ENCODE results near the gene GPR84. TPM values are rescaled to one million over a fixed set of nuclear protein-coding genes. Genes with fewer than 3 reads are reported as not detected.

Gene GPR84
- total RNA-seq, 1 donor from 2014 or later = not detected

GRCh38 chr12:54394986-54395385 lies 30.7 kb upstream of the GPR84 start:
- Mint-ChIP-seq H3K4me1 (ENCODE audit: unreplicated experiment) (peaks cover 24% of the 10 kb centered on the region), H3K36me3 (peaks cover 4% of the 10 kb centered on the region), H3K4me3 (no peak overlapping the region), H3K9me3 (no peaks in the 10 kb centered on the region), H3K27ac (no peak overlapping the region), H3K27me3 (no peaks in the 10 kb centered on the region)
- no peak for DNase-seq (ENCODE audit: extremely low spot score, unreplicated experiment)
- TF ChIP-seq CTCF (conservative IDR thresholded peaks at IDR 0.05) = no peak

GRCh38 chr12:54394281-54394719 lies 30.0 kb upstream of the GPR84 start:
- peak; percentile 84 for TF ChIP-seq CTCF (conservative IDR thresholded peaks at IDR 0.05)
- DNase-seq (ENCODE audit: extremely low spot score, unreplicated experiment) = no peak
- Mint-ChIP-seq H3K36me3 (peaks cover 3% of the 10 kb centered on the region), H3K4me3 (peak overlapping the region; percentile 80), H3K27ac (peak overlapping the region; percentile 77), H3K9me3 (no peaks in the 10 kb centered on the region), H3K27me3 (no peaks in the 10 kb centered on the region), H3K4me1 (ENCODE audit: unreplicated experiment) (peaks cover 30% of the 10 kb centered on the region)

- H3K36me3 Mint-ChIP-seq = no peaks in the 10 kb centered on the region
- peak overlapping the region; percentile 77 for H3K27ac Mint-ChIP-seq
- no peaks in the 10 kb centered on the region for H3K27me3 Mint-ChIP-seq
- H3K9me3 Mint-ChIP-seq = no peaks in the 10 kb centered on the region
- TF ChIP-seq CTCF (conservative IDR thresholded peaks at IDR 0.05) = no peak
- DNase-seq (ENCODE audit: extremely low spot score, unreplicated experiment) = no peak
- H3K4me3 Mint-ChIP-seq = peak overlapping the region; percentile 80
- H3K4me1 Mint-ChIP-seq (ENCODE audit: unreplicated experiment) = peaks cover 30% of the 10 kb centered on the region
Measured at GRCh38 chr12:54393743-54394142, 29.5 kb upstream of the GPR84 start.

- DNase-seq (ENCODE audit: extremely low spot score, unreplicated experiment) = no peak
- Mint-ChIP-seq H3K36me3 (no peaks in the 10 kb centered on the region), H3K27ac (no peak overlapping the region), H3K9me3 (no peaks in the 10 kb centered on the region), H3K4me1 (ENCODE audit: unreplicated experiment) (peaks cover 36% of the 10 kb centered on the region), H3K4me3 (no peak overlapping the region), H3K27me3 (no peaks in the 10 kb centered on the region)
- no peak for TF ChIP-seq CTCF (conservative IDR thresholded peaks at IDR 0.05)
Measured at GRCh38 chr12:54393207-54393609, 28.9 kb upstream of the GPR84 start.

GRCh38 chr12:54392485-54393206 lies 28.4 kb upstream of the GPR84 start:
- Mint-ChIP-seq H3K4me1 (ENCODE audit: unreplicated experiment) (peaks cover 40% of the 10 kb centered on the region), H3K27me3 (no peaks in the 10 kb centered on the region), H3K4me3 (peak overlapping the region; percentile 92), H3K36me3 (no peaks in the 10 kb centered on the region), H3K27ac (peak overlapping the region; percentile 62), H3K9me3 (no peaks in the 10 kb centered on the region)
- DNase-seq (ENCODE audit: extremely low spot score, unreplicated experiment) = no peak
- no peak for TF ChIP-seq CTCF (conservative IDR thresholded peaks at IDR 0.05)
